ENCODE measurements around the gene GOLGA6C.

- TF ChIP-seq POLR2A (IDR thresholded peaks at IDR 0.05) (no peak), POLR2AphosphoS5 (IDR thresholded peaks at IDR 0.05) (no peak)
- TF ChIP-seq, protein P1, sequence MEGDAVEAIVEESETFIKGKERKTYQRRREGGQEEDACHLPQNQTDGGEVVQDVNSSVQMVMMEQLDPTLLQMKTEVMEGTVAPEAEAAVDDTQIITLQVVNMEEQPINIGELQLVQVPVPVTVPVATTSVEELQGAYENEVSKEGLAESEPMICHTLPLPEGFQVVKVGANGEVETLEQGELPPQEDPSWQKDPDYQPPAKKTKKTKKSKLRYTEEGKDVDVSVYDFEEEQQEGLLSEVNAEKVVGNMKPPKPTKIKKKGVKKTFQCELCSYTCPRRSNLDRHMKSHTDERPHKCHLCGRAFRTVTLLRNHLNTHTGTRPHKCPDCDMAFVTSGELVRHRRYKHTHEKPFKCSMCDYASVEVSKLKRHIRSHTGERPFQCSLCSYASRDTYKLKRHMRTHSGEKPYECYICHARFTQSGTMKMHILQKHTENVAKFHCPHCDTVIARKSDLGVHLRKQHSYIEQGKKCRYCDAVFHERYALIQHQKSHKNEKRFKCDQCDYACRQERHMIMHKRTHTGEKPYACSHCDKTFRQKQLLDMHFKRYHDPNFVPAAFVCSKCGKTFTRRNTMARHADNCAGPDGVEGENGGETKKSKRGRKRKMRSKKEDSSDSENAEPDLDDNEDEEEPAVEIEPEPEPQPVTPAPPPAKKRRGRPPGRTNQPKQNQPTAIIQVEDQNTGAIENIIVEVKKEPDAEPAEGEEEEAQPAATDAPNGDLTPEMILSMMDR (IDR thresholded peaks at IDR 0.05), result no peak
These were observed 22.1 kb upstream of the GOLGA6C start for GRCh38 chr15:75235760-75236729.

Data from upper lobe of left lung (tissue), 4 donors.